PC-3 (cell line): ENCODE measurements around the gene ACTL7A. TPM values are rescaled to one million over a fixed set of nuclear protein-coding genes. Genes with fewer than 3 reads are reported as not detected.

ENCODE experiments used
- ATAC-seq: fragments of 200-7000 bp; cut with Tn5 transposase; 2 replicates; pipeline ENCODE4 v1.9.1; 2020; ENCODE audit warnings: mild to moderate bottlenecking, moderate library complexity
- BruUV-seq: library from RNA; stranded (reverse); fragments of 400-500 nt; replicated peaks from 2 replicates; lab custom pipeline; 2021; lab: Mats Ljungman, UMichigan
- CTCF ChIA-PET: fragments of 300-600 bp; sonication (Branson Sonifier 250); formaldehyde crosslinking; loops from one replicate; lab custom pipeline; 2022; ENCODE audit warnings: antibody characterized with exemption; lab: Charles Lee
- POLR2A ChIA-PET: fragments of 300-600 bp; sonication (Branson Sonifier 250); formaldehyde crosslinking; loops from one replicate; lab custom pipeline; 2022; ENCODE audit warnings: antibody characterized with exemption; ENCODE audit not compliant: unreplicated experiment; lab: Charles Lee
- DNase-seq: peaks from one replicate; pipeline ENCODE4 v3.0.0-alpha.2; 2015
- H2AFZ ChIP-seq: fragments of 300-600 bp; sonication (generic); 2 replicates; pipeline ENCODE4 v1.6.0; 2016; ENCODE audit warnings: antibody characterized with exemption, low read length
- H3F3A ChIP-seq: fragments of 300-600 bp; sonication (generic); one replicate; pipeline ENCODE4 v1.6.0; 2017; ENCODE audit warnings: antibody characterized with exemption, low read length, control low read depth, mild to moderate bottlenecking; ENCODE audit not compliant: unreplicated experiment
- H3K27ac ChIP-seq: fragments of 300-600 bp; sonication (generic); 2 replicates; pipeline ENCODE4 v1.5.1; 2016; ENCODE audit warnings: mild to moderate bottlenecking, low read length
- H3K27me3 ChIP-seq: fragments of 300-600 bp; sonication (generic); 2 replicates; pipeline ENCODE4 v1.6.1; 2016; ENCODE audit warnings: low read length, mixed read lengths
- H3K36me3 ChIP-seq: fragments of 300-600 bp; sonication (generic); 2 replicates; pipeline ENCODE4 v1.6.1; 2016; ENCODE audit warnings: low read depth, mixed run types, low read length, mixed read lengths
- H3K4me1 ChIP-seq: fragments of 300-600 bp; sonication (generic); 2 replicates; pipeline ENCODE4 v1.5.1; 2016; ENCODE audit warnings: low read length; ENCODE audit not compliant: insufficient read depth
- H3K4me2 ChIP-seq: fragments of 300-600 bp; sonication (generic); 2 replicates; pipeline ENCODE4 v1.6.0; 2016; ENCODE audit warnings: low read length
- H3K4me3 ChIP-seq: fragments of 300-600 bp; sonication (generic); 2 replicates; pipeline ENCODE4 v1.5.1; 2016; ENCODE audit warnings: mild to moderate bottlenecking, low read length, mixed read lengths
- H3K79me2 ChIP-seq: fragments of 300-600 bp; sonication (generic); 2 replicates; pipeline ENCODE4 v1.6.1; 2017; ENCODE audit warnings: low read length, mixed read lengths
- H3K9ac ChIP-seq: fragments of 300-600 bp; sonication (generic); 2 replicates; pipeline ENCODE4 v1.6.0; 2016; ENCODE audit warnings: mild to moderate bottlenecking, low read length
- H3K9me2 ChIP-seq: fragments of 300-600 bp; sonication (generic); replicated peaks from 2 replicates; pipeline ENCODE4 v1.6.1; 2016; ENCODE audit warnings: mixed run types, low read length, mixed read lengths
- H3K9me3 ChIP-seq: fragments of 300-600 bp; sonication (generic); 2 replicates; pipeline ENCODE4 v1.6.1; 2016; ENCODE audit warnings: low read length, mixed read lengths
- H4K20me1 ChIP-seq: fragments of 300-600 bp; sonication (generic); 2 replicates; pipeline ENCODE4 v1.6.1; 2016; ENCODE audit warnings: low read length, mixed read lengths
- CTCF ChIP-seq: fragments of 300-600 bp; sonication (generic); conservative IDR thresholded peaks from 2 replicates; pipeline ENCODE4 v1.5.1; 2017; ENCODE audit warnings: antibody characterized with exemption, low read depth, mild to moderate bottlenecking, low read length
- EZH2 ChIP-seq: fragments of 300-600 bp; sonication (generic); IDR thresholded peaks from one replicate; pipeline ENCODE4 v1.6.1; 2017; ENCODE audit warnings: antibody characterized with exemption, mild to moderate bottlenecking, low read length; ENCODE audit not compliant: unreplicated experiment
- EZH2phosphoT487 ChIP-seq: fragments of 300-600 bp; sonication (generic); IDR thresholded peaks from 2 replicates; pipeline ENCODE4 v1.6.1; 2018; ENCODE audit warnings: mild to moderate bottlenecking, antibody characterized with exemption, low read length, borderline replicate concordance
- intact Hi-C: fragments of 100-400 bp; cut with micrococcal nuclease; formaldehyde crosslinking; loops from 2 replicates; pipeline ENCODE4 v1.9.0; 2023
- total RNA-seq: library from RNA; depleted of rRNA; stranded (reverse); fragments of >200 nt; gene quantifications from 2 replicates; pipeline ENCODE4 v1.2.3, GENCODE V29; 2014

ACTL7A gene
- total RNA-seq, 1 experiment from 2014 or later: not detected

GRCh38 chr9:108832179-108832500 lies 29.9 kb upstream of the ACTL7A start:
- TF ChIP-seq CTCF (no peak), EZH2phosphoT487 (no peak), EZH2 (no peak)
- BruUV-seq: no TSS peak
- peak overlapping the region; percentile 56 for H3K27ac ChIP-seq

GRCh38 chr9:108834959-108835665 lies 27.0 kb upstream of the ACTL7A start:
- Histone ChIP-seq H2AFZ (0 out of 2 replicates have a peak overlapping the region, but pooled peaks have one; percentile 17), H3F3A (no peaks in the 10 kb centered on the region), H3K4me3 (no peak overlapping the region), H3K27ac (peak overlapping the region; percentile 91), H3K9me3 (no peaks in the 10 kb centered on the region), H3K9ac (peak overlapping the region; percentile 36; the same call in 1 of the 2 replicates), H3K9me2 (no peaks in the 10 kb centered on the region), H3K79me2 (no peaks in the 10 kb centered on the region), H3K4me2 (peak overlapping the region; percentile 11), H3K36me3 (no peaks in the 10 kb centered on the region), H3K27me3 (no peaks in the 10 kb centered on the region), H3K4me1 (peaks cover 68% of the 10 kb centered on the region), H4K20me1 (no peaks in the 10 kb centered on the region)
- ChIA-PET CTCF (no interaction called here), POLR2A (no interaction called here)
- ATAC-seq (no peak), DNase-seq (peak; percentile 70)
- intact Hi-C loops: no loop called here
- TF ChIP-seq CTCF (no peak), EZH2 (no peak), EZH2phosphoT487 (no peak)
- no TSS peak for BruUV-seq

More at GRCh38 chr9:108832179-108832500, 29.9 kb upstream of the ACTL7A start:
- DNase-seq (no peak), ATAC-seq (no peak)
- Histone ChIP-seq H3K79me2 (no peaks in the 10 kb centered on the region), H3K27me3 (no peaks in the 10 kb centered on the region), H3F3A (no peaks in the 10 kb centered on the region), H3K4me1 (peaks cover 49% of the 10 kb centered on the region), H3K9me3 (no peaks in the 10 kb centered on the region), H3K9me2 (no peaks in the 10 kb centered on the region), H3K36me3 (no peaks in the 10 kb centered on the region), H3K4me2 (no peak overlapping the region), H4K20me1 (no peaks in the 10 kb centered on the region), H3K9ac (no peak overlapping the region), H2AFZ (0 out of 2 replicates have a peak overlapping the region, but pooled peaks have one; percentile 13), H3K4me3 (no peak overlapping the region)
- CTCF ChIA-PET: no interaction called here
- POLR2A ChIA-PET: no interaction called here
- intact Hi-C loops: no loop called here

- Histone ChIP-seq H4K20me1 (no peaks in the 10 kb centered on the region), H3K27me3 (no peaks in the 10 kb centered on the region), H3K27ac (peak overlapping the region; percentile 91), H3K79me2 (no peaks in the 10 kb centered on the region), H3K36me3 (no peaks in the 10 kb centered on the region), H3K4me2 (peak overlapping the region; percentile 78), H3K4me1 (peaks cover 61% of the 10 kb centered on the region), H3K9ac (peak overlapping the region; percentile 51; the same call in 1 of the 2 replicates), H3F3A (no peaks in the 10 kb centered on the region), H3K9me2 (no peaks in the 10 kb centered on the region), H2AFZ (0 out of 2 replicates have a peak overlapping the region, but pooled peaks have one; percentile 21), H3K9me3 (no peaks in the 10 kb centered on the region), H3K4me3 (no peak overlapping the region)
- intact Hi-C loops: no loop called here
- DNase-seq (peak; percentile 78), ATAC-seq (peak; percentile 48)
- POLR2A ChIA-PET: interaction anchor here (0.5 kb wide), 1 partner anchor 839 kb away, joined by 3 read pairs; no protein-coding TSS in a partner anchor
- TF ChIP-seq EZH2phosphoT487 (no peak), EZH2 (no peak), CTCF (no peak)
- CTCF ChIA-PET: no interaction called here
- BruUV-seq: no TSS peak
Measured at GRCh38 chr9:108835831-108836230, 26.2 kb upstream of the ACTL7A start.
